Measurements from ENCODE around the gene TBX4.
"Not testable (repeated sequence)": the region's sequence is repeated elsewhere in the genome, so short reads cannot be mapped to it uniquely, and the experiment has no call there.

Gene TBX4

GRCh38 chr17:61431594-61432311 is 20.5 kb upstream of the TBX4 start:
- no peak for DNase-seq

DNA sequence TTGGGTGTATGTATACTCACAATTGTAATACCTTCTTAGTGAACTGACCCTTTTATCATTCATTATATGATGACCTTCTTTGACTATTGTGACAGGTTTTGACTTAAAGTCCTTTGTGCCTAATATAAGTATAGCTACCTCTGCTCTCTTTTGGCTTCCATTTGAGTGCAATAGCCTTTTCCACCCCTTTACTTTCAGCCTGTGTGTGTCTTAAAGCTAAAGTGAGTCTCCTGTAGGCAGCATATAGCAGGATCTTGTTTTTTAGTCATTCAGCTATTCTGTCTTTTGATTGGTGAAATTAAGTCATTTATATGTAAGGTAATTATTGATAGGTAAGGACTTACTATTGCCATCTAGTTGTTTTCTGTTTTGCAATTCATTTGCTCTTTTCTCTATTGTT is 15.9 kb upstream of the TBX4 start:
- no peak for DNase-seq

DNA sequence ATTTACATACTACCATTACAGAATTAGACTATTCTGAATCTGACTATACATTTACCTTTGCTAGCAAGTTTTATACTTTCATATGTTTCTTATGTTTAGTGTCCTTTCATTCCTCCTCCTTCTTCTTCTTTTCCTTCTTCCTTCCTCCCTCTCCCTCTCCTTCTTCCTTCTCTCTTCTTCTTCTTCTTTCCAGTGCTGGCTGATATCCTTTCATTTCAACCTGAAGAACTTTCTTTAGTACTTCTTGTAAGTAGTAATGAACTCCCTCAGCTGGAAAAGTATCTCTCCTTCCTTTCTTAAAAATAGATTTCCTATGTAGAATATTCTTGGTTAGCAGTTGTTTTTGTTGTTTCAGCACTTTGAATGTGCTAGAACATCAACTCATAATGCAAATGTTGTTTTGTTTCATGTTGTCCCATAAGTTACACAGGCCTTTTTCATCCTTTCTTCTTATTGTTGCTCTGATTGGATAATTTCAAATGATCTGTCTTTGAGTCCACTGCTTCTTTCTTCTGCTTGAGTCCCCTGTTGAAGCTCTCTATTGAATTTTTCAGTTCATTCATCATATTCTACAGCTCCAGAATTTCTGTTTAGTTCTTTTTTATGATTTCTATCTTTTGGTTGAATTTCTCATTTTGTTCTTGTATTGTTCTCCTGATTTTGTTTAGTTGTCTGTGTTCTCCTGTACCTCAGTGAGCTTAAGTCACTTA is 15.1 kb upstream of the TBX4 start:
- no peak for DNase-seq

GRCh38 chr17:61440697-61441096 is 11.5 kb upstream of the TBX4 start:
- no peak for DNase-seq

DNA sequence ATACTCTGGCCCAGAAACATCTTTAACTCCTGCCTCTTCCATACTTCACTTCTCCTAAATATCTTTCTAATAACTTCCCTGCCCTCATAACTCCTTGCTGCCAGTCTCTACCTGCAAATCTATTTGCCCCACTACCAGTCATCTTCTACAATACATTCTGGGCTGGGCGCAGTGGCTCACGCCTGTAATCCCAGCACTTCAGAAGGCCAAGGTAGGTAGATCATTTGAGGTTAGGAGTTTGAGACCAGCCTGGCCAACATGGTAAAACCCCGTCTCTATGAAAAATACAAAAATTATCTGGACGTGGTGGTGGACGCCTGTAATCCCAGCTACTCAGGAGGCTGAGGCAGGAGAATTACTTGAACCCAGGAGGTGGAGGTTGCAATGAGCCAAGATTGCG is 10.7 kb upstream of the TBX4 start:
- DNase-seq = not testable (repeated sequence)

- DNase-seq = no peak
Observed at GRCh38 chr17:61442136-61442775, 10.0 kb upstream of the TBX4 start.

- DNase-seq = no peak
Observed at GRCh38 chr17:61442878-61443474, 9.2 kb upstream of the TBX4 start.

- DNase-seq = peak; percentile 79
Observed at GRCh38 chr17:61443475-61443882, 8.7 kb upstream of the TBX4 start.

- no peak for DNase-seq
Observed at GRCh38 chr17:61444075-61444474, 8.1 kb upstream of the TBX4 start.

DNA sequence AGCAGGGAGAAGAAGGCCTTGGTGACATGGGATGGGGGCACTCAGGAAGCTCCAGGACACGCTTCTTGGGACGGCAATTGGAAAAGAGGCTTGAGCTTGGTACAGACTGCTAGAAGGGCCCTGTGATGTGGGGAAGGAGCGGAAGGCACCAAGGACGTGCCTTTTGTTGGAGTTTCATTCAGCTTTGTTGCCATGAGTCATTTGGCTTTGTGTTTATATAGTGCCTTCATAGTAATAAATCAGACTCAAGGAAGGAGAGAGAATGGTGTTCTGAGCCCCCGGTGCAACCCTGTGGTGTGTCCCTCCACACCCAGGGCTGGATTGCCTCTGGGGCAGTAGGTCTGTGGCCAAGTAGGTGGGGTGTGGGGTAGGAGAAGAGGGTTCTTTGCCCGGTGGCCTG is 7.4 kb upstream of the TBX4 start:
- no peak for DNase-seq

- no peak for DNase-seq
Observed at GRCh38 chr17:61447358-61447757, 4.9 kb upstream of the TBX4 start.

- no peak for DNase-seq
Observed at GRCh38 chr17:61448042-61448441, 4.2 kb upstream of the TBX4 start.

- DNase-seq = not testable (repeated sequence)
Observed at GRCh38 chr17:61449140-61449539, 3.1 kb upstream of the TBX4 start.

- no peak for DNase-seq
Observed at GRCh38 chr17:61449707-61450640, 2.2 kb upstream of the TBX4 start.

DNA sequence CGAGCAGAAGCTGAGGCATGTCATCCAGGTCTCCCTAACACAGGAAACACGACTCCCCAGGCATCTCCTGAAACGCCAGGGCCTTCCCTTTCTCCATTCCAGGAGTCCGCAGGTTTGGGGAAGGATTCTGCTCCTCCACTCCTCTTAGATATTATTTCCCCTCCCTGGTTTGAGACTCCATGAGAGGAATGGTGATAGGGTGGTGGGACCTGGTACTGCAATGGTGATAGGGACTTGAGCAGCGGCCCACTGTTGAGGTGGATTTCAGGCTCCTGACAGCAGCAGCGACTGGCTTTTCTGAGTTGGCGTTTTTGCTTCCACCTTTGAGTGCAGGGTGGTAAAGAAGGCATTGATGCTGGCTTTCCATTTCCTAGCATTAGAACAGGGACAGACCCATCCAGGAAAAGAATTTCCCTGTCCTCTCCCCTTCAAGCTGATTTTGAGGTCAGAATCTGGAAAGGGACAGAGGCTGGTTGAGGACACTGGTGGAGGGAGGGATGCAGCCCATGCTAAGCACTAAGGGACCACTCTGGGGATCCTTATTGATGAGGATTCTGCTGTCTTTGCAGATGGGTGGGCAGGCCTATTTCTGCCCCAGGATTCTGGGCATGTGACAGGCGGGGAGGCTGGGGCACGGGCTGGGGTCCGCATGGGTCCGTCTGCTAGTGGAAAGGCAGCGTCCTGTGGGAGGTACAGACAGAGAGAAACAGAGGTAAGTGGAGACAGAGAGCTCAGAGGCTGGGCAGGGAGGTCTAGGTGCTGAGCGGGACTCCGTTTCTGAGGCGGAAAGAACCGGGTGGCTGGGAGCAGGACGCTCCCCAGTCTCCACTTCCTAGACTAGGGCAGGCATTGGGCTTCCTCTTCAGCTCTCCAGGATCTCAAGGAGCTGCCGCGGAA is 1.3 kb upstream of the TBX4 start:
- DNase-seq = no peak

DNA sequence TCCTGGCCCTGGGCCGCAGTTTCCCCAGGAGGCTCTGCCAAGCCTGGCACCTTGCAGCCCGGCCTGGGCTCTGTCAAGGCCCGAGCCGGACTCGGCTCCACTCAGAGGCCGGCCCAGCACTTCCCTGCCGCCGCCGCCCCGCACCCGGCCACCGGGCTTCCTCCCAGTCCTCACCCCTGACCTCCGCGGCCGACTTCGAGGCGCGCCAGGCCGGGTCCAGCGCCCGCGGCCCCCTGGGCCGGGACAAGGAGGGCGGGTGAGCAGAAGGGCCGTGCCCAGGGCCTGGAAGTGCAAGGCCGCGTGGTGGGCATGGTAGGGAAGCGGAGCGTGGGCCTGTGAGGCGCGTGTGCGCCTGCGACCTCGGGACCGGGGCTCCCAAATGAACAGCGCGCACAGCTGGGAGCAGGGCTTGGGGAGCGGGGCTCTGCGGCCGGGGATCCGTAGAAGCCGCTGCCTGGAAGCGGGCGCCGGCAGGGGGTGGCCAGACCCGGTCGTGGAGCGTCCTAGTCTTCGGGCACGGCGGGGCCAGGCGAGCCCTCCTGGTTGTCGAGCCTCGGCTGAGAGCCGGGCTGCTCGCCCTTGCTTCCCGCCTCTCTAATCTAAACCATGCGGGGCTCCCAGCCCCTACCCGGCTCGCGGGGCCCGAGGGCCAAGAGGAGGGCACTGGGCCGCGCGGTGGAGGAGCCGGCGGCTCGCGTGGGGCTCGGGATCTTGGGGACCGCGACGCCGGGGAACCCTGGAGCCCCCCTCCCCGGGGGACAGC is 503 bp upstream of the TBX4 start:
- no peak for DNase-seq

DNA sequence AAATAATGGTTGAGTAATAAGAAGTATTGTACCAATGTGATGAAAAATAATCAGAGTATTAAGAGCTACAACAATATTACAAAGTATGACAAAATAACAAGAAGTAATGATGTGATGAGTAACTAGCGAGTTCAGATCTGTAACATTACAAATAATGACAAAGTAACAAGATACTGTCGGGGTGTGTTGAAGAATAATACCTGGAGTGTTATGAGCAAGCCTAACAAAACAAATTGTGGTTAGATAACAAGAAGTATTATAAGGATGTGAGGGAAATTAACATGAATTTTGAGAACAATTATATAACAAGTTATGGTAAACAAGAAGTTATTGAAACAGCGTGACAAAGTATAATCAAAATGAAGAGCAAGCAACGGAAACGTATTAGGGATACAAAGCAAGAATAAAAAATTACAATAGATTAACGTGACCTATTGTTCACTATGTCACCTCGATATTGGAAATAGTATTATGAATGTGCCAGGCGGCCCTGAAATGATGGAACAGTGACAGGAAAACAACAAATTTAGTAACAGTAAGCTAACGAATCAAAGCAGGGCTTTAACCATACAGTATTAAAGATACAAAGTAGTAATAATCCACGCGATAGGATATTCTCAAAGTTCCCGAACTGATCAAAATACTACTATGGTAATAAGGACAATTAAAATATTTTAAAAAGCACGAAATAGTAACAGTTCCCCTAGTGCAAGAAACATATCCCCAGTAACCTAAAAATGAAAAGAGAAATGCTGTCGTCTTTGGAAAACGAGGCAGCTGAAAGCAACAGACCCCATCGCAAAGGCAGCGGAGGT is 1.6 kb downstream of the TBX4 start:
- DNase-seq = no peak

- DNase-seq = no peak
Observed at GRCh38 chr17:61454381-61455323, 2.4 kb downstream of the TBX4 start.
